Endothelial cell of hepatic sinusoid (primary cell): Measurements from ENCODE around the gene CCAR1.
"Not testable (repeated sequence)": the region's sequence is repeated elsewhere in the genome, so short reads cannot be mapped to it uniquely, and the experiment has no call there.

Source experiments
- in situ Hi-C: cut with HindIII; loops from 2 replicates; pipeline ENCODE4 v1.10.0; 2017; ENCODE audit warnings: low sequenced_read_pairs

Gene CCAR1, protein sequence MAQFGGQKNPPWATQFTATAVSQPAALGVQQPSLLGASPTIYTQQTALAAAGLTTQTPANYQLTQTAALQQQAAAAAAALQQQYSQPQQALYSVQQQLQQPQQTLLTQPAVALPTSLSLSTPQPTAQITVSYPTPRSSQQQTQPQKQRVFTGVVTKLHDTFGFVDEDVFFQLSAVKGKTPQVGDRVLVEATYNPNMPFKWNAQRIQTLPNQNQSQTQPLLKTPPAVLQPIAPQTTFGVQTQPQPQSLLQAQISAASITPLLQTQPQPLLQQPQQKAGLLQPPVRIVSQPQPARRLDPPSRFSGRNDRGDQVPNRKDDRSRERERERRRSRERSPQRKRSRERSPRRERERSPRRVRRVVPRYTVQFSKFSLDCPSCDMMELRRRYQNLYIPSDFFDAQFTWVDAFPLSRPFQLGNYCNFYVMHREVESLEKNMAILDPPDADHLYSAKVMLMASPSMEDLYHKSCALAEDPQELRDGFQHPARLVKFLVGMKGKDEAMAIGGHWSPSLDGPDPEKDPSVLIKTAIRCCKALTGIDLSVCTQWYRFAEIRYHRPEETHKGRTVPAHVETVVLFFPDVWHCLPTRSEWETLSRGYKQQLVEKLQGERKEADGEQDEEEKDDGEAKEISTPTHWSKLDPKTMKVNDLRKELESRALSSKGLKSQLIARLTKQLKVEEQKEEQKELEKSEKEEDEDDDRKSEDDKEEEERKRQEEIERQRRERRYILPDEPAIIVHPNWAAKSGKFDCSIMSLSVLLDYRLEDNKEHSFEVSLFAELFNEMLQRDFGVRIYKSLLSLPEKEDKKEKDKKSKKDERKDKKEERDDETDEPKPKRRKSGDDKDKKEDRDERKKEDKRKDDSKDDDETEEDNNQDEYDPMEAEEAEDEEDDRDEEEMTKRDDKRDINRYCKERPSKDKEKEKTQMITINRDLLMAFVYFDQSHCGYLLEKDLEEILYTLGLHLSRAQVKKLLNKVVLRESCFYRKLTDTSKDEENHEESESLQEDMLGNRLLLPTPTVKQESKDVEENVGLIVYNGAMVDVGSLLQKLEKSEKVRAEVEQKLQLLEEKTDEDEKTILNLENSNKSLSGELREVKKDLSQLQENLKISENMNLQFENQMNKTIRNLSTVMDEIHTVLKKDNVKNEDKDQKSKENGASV

GRCh38 chr10:68720793-68721672 lies at the start of gene CCAR1:
CCAR1 (plus strand) TSS chr10:68721239; CDS start chr10:68722505, 1,266 bp downstream.
- in situ Hi-C loops = no loop called here

GRCh38 chr10:68684413-68684812 lies 36.6 kb upstream of the CCAR1 start:
- in situ Hi-C loops = no loop called here

DNA sequence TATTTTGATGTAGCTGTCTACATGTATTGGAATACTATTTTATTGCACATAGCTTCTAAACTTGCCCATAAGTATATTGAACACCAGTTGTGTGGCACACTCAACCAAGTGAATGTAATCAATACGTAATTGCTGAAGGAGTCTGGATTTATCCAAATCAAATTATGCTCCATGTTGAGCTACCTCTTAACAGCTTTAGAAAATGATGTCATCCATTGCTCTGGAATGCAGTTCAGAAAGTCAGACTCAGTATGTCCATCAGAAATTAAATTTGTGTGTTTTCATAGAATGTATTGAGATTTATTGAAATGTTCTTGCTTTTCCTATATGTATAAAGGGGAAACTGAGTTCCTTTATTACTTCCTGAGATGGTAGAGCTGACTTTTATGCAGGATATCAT lies 25.0 kb upstream of the CCAR1 start:
- in situ Hi-C loops = no loop called here

- in situ Hi-C loops = no loop called here
These were observed 23.9 kb upstream of the CCAR1 start for GRCh38 chr10:68697106-68697505.

DNA sequence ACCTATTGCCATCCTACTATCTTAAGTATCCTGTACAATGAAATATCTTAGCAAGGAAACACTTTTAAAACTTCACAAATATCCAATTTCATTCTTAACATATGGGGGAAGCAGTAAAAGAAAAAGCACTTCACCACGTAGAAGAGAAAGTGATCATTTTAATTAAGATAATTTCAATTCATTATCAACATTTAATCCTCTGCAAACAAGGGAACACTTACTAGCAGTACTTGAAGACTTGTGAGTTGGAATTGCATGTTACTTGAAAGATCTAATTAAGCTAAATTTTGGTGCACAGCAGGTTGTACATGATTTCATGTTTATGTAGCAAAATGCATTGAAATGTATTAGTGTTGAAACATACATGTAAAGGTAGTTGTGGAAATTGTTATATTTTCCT lies 20.8 kb upstream of the CCAR1 start:
- in situ Hi-C loops = no loop called here

DNA sequence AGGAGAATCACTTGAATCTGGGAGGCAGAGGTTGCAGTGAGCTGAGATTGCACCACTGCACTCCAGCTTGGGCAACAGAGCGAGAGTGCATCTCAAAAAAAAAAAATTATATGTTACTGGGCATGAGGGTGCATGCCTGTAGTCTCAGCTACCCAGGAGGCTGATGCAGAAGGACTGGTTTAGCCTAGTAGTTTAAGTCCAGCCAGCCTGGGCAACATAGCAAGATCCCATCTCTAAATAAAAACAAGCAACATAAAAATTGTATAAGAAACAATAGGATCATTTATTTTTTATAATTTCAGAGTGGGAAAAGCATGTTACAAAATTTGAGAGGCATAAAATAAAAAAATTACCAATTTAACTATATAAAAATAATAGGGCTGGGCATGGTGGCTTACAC lies 15.5 kb upstream of the CCAR1 start:
- in situ Hi-C loops = no loop called here

DNA sequence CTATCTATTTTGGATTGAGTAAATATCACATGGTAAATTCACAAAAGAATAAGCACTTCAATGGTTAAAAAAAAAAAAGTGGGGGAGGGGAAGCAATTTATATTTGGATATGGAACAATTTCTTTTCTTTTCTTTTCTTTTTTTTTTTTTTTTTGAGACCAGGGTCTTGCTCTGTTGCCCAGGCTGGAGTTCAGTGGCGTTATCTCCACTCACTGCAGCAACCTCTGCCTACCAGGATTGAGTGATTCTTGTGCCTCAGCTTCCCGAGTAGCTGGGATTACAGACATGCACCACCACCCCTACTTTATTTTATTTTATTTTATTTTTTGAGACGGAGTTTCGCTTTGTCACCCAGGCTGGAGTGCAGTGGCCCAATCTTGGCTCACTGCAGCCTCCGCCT lies 12.1 kb upstream of the CCAR1 start:
- in situ Hi-C loops = not testable (repeated sequence)

DNA sequence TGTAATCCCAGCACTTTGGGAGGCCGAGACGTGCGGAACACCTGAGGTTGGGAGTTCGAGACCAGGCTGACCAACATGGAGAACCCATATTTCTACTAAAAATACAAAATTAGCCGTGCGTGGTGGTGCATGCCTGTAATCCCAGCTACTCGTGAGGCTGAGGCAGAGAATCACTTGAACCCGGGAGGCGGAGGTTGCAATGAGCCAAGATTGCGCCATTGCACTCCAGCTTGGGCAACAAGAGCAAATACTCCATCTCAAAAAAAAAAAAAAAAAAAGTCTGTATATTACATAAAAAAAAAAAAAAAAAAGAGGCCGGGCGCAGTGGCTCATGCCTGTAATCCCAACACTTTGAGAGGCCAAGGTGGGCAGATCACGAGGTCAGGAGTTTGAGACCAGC lies 8.0 kb upstream of the CCAR1 start:
- in situ Hi-C loops = not testable (repeated sequence)

DNA sequence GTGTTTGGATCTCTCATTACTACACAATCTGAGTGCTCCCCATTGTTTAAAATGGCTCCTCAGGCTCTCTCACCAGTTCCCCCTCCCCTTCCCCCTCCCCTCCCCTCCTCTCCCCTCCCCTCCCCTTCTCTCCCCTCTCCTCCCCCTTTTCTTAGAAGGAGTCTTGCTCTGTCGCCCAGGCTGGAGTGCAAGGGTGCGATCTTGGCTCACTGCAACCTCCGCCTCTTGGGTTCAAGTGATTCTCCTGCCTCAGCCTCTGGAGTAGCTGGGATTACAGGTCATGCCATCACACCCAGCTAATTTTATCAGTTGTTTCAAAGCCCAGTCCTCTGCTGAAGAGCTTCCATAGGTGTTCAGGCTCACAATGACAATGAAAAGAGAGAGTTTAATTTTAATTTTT lies 3.6 kb upstream of the CCAR1 start:
- in situ Hi-C loops = no loop called here

GRCh38 chr10:68721673-68722335 lies 765 bp downstream of the CCAR1 start:
- in situ Hi-C loops = no loop called here

- in situ Hi-C loops = loop anchor here (5.0 kb wide), 2 partner anchors 77 to 268 kb away; no protein-coding TSS in a partner anchor
These were observed 4.0 kb downstream of the CCAR1 start for GRCh38 chr10:68725016-68725415.

- in situ Hi-C loops = loop anchor here (5.0 kb wide), 2 partner anchors 75 to 270 kb away; no protein-coding TSS in a partner anchor
These were observed 6.1 kb downstream of the CCAR1 start for GRCh38 chr10:68727146-68727545.

- in situ Hi-C loops = no loop called here
These were observed 11.6 kb downstream of the CCAR1 start for GRCh38 chr10:68732651-68733050.

- in situ Hi-C loops = no loop called here
These were observed 13.3 kb downstream of the CCAR1 start for GRCh38 chr10:68734349-68734748.

DNA sequence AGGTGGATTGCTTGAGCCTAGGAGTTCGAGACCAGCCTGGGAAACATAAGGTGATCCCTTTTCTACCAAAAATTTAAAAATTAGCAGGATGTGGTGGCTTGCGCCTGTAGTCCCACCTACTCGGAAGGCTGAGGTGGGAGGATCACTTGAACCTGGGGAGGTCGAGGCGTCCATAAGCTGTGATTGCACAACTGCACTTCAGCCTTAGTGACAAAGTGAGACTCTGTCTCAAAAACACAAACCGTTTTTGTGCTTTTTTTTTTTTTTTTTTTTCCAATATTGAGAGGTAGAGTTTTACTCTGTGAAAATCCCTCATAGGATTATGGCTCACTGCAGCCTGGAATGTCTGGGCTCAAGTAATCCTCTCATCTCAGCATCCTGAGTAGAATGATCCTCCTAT lies 14.1 kb downstream of the CCAR1 start:
- in situ Hi-C loops = no loop called here

GRCh38 chr10:68735739-68736138 lies 14.7 kb downstream of the CCAR1 start:
- in situ Hi-C loops = not testable (repeated sequence)

GRCh38 chr10:68740676-68741075 lies 19.6 kb downstream of the CCAR1 start:
- in situ Hi-C loops = loop anchor here (5.0 kb wide), 1 partner anchor 88 kb away; no protein-coding TSS in a partner anchor

DNA sequence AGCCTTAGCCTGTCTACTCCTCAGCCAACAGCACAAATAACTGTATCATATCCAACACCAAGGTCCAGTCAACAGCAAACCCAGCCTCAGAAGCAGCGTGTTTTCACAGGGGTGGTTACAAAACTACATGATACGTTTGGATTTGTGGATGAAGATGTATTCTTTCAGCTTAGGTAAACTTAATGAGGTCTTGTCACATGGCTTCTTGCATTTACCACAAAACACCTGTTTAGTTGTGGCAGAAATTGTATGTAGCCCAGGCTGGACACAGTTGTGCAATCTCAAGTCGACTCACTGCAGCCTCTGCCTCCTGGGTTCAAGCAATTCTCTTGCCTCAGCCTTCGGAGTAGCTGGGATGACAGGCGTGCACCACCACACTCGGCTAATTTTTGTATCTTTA lies 21.4 kb downstream of the CCAR1 start:
- in situ Hi-C loops = loop anchor here (5.0 kb wide), 1 partner anchor 90 kb away; no protein-coding TSS in a partner anchor

GRCh38 chr10:68752711-68753350 lies 31.8 kb downstream of the CCAR1 start:
- in situ Hi-C loops = no loop called here
